GM12864 (cell line): ENCODE measurements around the gene FOXN3.

Experiments
- DNase-seq: peaks from one replicate; pipeline ENCODE4 v3.0.0-alpha.2; 2011; ENCODE audit warnings: low read depth
- H3K4me3 ChIP-seq: 2 replicates; pipeline ENCODE4 v1.5.1; 2011; ENCODE audit warnings: mild to moderate bottlenecking, low read depth, low read length, control low read depth
- TF ChIP-seq, protein P1 (sequence below): IDR thresholded peaks from 2 replicates; pipeline ENCODE4 v1.5.1; 2011; ENCODE audit warnings: low read depth, mild to moderate bottlenecking, moderate library complexity, low read length, control low read depth, inconsistent platforms; ENCODE audit errors: missing control alignments

The FOXN3 gene

DNA sequence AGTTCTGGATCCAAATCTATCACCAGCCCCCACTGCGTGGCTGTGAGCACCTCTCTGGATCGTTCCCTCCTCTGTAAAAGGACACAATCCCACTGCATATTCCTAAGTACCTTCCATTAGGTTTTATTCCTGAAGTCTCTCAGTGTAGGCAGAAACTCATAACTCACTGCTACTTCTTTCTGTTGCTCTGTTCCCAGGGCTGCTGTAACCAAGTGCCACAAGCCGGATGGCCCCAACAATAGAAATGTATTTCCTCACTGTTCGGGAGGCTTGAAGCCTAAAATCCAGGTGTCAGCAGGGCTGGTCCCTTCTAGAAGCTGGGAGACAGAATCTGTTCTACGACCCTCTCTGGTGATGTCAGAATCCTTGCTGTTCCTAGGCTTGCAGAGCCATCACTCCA is 24.9 kb downstream of the FOXN3 start:
- DNase-seq = no peak
- TF ChIP-seq, protein P1, sequence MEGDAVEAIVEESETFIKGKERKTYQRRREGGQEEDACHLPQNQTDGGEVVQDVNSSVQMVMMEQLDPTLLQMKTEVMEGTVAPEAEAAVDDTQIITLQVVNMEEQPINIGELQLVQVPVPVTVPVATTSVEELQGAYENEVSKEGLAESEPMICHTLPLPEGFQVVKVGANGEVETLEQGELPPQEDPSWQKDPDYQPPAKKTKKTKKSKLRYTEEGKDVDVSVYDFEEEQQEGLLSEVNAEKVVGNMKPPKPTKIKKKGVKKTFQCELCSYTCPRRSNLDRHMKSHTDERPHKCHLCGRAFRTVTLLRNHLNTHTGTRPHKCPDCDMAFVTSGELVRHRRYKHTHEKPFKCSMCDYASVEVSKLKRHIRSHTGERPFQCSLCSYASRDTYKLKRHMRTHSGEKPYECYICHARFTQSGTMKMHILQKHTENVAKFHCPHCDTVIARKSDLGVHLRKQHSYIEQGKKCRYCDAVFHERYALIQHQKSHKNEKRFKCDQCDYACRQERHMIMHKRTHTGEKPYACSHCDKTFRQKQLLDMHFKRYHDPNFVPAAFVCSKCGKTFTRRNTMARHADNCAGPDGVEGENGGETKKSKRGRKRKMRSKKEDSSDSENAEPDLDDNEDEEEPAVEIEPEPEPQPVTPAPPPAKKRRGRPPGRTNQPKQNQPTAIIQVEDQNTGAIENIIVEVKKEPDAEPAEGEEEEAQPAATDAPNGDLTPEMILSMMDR = no peak
- no peak overlapping the region for H3K4me3 ChIP-seq

DNA sequence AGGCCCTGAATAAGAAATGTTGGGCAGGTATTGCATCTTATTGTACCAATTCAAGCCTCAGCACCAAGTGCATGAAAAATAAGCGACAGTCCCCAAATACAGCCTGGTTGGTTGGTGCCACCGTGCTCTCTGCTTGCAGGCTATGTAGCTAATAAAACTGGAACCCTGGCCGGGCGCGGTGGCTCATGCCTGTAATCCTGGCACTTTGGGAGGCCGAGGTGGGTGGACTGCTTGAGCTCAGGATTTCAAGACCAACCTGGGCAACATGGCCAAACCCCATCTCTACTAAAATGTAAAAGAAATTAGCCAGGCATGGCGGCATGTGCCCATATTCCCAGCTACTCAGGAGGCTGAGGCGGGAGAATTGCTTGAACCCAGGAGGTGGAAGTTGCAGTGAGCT is 25.5 kb downstream of the FOXN3 start:
- H3K4me3 ChIP-seq = no peak overlapping the region
- no peak for DNase-seq
- TF ChIP-seq, protein P1 = no peak

DNA sequence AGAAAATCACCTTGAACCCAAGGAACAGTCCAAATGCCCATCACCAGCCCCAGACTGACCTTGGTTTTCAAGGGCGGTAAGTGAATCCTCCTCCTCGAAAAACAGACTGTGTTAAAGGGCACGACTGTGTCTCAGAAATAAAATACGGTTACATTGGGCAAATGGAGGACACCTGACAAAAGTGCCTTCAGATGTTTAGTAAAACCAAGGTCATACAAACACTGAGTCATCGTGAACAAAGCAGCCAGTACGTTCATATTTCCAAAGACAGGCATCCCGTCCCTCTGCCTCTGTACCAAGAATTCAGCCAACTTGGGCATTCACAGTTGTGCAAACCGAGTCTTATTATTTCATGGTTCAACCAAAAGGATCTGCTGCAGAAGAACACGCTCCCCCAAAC is 25.9 kb downstream of the FOXN3 start:
- no peak overlapping the region for H3K4me3 ChIP-seq
- TF ChIP-seq, protein P1 = no peak
- DNase-seq = no peak

DNA sequence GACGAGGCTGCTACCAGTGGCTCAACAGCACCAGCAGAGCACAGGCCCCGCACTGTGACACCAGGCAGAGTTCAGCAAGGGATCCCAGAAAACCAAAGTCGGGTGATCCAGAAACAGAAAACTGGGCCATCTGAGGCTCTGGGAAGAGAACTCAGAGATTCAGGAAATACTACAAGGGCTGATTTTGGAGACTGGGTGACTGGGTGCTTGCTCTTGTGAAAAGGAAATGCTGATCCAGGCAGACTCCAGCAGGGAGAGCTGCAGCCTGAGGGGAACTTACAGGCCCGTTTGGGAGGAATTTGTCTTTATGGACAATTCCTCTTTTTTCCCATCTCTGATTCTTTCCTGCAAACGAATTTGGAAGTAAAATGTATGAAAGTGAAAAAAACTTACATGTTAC is 28.2 kb downstream of the FOXN3 start:
- no peak for DNase-seq
- TF ChIP-seq, protein P1 = no peak

DNA sequence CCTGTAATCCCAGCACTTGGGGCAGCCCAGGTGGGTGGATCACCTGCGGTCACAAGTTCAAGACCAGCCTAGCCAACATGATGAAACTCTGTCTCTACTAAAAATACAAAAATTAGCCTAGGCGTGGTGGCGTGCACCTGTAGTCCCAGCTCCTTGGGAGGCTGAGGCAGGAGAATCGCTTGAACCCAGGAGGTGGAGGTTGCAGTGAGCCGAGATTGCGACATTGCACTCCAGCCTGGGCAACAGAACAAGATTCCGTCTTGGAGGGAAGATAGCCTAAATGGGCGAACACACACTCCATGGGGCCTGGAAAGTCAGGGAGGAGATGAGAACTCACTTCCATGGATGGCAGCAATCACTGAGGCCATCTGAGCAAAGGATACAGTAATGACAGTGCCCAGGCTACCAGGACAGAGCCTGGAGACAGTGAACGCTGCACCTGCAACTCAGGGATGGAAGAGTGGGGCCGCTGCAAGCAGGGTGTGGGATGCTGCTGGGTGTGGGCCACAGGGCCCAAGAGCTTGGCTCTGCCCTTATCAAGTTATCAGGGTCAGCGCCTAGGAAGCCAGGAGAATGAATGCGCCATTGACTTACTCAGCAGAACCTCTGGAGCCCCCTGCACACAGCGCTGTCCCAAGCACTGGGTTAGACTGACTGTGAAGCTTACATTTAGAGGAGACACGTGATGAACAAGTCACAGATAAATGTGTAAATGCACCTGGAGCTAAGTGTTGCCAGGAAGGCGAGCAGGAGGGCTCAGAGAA is 28.9 kb downstream of the FOXN3 start:
- TF ChIP-seq, protein P1 = no peak
- H3K4me3 ChIP-seq = no peak overlapping the region
- DNase-seq = no peak

More for the DNA sequence above, 28.2 kb downstream of the FOXN3 start:
- no peak overlapping the region for H3K4me3 ChIP-seq

DNA sequence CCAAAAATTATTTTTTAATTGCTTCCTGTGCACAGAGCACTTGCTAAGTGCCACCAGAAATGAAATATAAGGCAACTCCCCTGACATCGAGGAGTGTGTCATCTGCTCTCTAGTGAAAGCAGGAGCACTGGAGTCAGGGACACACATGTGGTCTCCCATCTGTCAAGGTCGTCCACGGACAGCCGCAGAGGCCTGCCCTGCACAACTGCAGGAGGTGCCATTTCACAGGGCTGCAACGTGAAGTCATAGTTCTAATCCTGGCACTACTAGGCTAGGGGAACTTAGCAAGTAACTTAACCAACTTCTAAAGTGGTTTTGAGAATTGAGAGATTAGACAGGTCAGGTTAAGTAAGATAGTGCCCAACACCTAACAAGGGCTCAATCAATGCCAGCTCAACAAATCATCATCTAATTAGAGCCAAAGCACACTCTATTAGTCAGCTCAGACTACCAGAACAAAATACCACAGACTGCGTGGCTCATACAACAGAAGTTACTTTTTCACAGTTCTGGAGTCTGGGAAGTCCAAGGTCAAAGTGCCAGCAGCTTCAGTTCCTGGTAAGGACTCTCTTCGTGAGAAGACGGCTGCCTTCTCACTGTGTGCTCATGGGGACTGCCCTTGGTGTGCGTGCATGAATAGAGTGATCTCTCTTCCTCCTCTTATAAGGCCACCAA is 30.7 kb downstream of the FOXN3 start:
- no peak overlapping the region for H3K4me3 ChIP-seq
- TF ChIP-seq, protein P1 = no peak
- no peak for DNase-seq

DNA sequence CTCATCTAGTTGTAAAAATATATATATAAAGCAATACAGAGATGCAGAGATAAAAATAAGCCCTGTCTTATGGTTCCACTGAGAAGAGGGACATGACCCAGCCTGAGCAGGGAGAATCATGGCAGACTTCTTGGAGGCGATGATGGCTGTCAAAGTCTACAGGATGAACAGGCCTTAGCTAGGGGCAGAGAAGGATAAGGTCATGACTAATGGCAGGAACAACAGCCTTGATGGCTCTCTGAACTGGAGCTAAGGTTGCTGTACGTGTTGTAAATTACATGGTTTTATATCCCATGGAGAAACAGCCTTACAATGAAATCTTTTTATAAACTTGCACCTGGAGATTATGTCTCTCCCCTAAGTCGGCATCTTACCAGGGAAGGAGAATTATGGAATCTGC is 32.4 kb downstream of the FOXN3 start:
- DNase-seq = no peak
- no peak overlapping the region for H3K4me3 ChIP-seq
- TF ChIP-seq, protein P1 = no peak
